Erythroblast (primary cell): ENCODE measurements around the gene CEP170.

Experiments
- GATA1 ChIP-seq: IDR thresholded peaks from 2 replicates; pipeline ENCODE4 v1.6.1; 2011; ENCODE audit warnings: low read depth, mild to moderate bottlenecking, control low read depth, low read length, moderate library complexity
- POLR2A ChIP-seq: IDR thresholded peaks from 2 replicates; pipeline ENCODE4 v1.6.1; 2011; ENCODE audit warnings: mild to moderate bottlenecking, low read length

DNA sequence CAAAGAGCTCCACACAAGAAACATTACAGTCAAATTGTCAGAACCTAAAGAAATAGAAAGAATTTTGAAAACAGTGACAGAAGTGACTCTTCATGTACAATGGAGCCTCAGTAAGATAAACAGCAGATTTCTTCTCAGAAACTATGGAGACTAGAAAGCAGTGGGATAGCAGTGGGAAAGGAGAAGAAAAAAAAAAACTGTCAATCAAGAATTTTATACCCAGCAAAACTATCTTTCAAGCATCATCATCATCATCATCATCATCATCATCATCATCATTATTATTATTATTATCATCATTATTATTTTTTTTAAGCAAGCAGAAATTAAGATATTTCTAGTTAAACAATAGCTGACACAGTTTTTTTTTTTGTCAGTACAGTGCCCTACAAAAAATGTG, 24.2 kb downstream of the CEP170 start:
- TF ChIP-seq POLR2A, result no peak
- no peak for TF ChIP-seq GATA1
